ENCODE measurements around the gene NLRX1. TPM values are rescaled to one million over a fixed set of nuclear protein-coding genes. Genes with fewer than 3 reads are reported as not detected.
"Not testable (repeated sequence)": the region's sequence is repeated elsewhere in the genome, so short reads cannot be mapped to it uniquely, and the experiment has no call there.

The NLRX1 gene
- total and polyA plus RNA-seq, 9 donors = 3.1 to 13.4 (median 7.2) TPM

DNA sequence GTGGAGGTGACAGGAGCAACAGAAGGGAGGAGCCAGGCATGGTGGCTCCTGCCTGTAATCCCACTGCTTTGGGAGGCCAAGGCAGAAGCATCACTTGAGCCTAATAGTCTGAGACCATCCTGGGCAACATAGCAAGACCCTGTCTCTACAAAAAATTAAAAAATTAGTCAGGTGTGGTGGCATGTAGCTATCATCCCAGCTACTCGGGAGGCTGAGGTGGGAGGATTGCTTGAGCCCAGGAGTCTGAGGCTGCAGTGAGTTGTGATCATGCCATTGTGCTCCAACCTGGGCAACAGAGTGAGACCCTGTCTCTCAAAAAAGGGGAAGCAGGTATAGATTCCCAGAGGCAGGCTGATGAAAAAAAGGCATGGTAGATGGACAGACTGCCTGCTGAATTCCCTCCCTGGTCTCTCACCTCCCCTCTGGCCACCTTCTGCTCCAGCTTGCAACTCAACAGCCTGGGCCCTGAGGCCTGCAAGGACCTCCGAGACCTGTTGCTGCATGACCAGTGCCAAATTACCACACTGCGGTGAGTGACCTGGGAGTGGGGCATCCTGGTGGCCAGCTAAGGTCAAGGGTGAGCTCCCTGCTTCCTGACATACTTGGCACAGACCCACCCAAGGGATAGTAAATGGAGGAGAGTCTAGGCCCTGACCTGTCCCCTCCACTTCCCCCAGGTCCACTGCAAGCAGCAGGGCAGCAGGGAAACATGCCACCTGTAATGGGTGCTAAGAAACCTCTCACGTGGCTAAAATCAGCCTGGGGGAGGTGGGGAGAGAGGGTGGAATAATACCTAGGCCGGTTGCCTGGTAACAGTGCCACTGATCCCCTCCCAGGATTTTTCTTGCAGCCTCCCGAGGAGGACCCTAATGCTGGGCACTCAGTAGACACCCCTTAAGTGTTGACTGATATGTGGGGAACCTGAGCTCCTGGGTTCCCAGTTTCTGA lies 12.5 kb downstream of the NLRX1 start:
- Histone ChIP-seq H3K9me3 (no peaks in the 10 kb centered on the region), H3K27me3 (no peaks in the 10 kb centered on the region), H3K36me3 (no peaks in the 10 kb centered on the region), H3K27ac (no peak overlapping the region), H3K4me1 (ENCODE audit: insufficient read depth) (no peaks in the 10 kb centered on the region), H3K4me3 (no peak overlapping the region)
- 72 to 79% (median 78%) methylated on average over 6 of the region's 6 CpGs for WGBS, 3 donors
- DNase-seq = no peak
- intact Hi-C loops (cut with DNase I) = loop anchor here in 1 of 4 donors (10.0 kb wide), 1 partner anchor 46 kb away; no protein-coding TSS in a partner anchor
- TF ChIP-seq POLR2A (IDR thresholded peaks at IDR 0.05) = no peak

DNA sequence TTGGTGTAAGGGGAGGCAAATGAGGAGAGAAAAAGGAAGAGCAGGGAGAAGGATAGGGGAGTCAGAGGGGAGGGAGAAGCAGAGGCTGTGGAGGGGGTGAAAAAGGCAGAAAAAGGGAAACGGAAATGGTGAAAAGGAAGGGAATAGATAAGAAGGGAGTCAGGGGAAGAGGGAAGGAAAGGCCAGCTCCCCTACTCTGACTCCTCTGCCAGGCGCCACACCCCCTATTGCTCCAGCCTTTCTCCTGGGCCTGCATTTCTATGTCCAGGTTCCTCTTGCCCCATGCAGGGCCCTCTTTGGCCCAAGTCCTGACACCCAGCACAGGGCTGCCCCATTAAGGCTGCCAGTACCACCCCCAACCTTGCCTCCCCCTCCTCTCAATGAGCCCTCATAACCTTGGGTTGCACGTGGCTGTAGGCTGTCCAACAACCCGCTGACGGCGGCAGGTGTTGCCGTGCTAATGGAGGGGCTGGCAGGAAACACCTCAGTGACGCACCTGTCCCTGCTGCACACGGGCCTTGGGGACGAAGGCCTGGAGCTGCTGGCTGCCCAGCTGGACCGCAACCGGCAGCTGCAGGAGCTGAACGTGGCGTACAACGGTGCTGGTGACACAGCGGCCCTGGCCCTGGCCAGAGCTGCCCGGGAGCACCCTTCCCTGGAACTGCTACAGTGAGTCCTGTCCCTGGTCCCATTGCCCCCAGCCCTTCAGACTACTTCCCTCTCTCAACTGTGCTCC lies 13.3 kb downstream of the NLRX1 start:
- no peaks in the 10 kb centered on the region for H3K4me1 ChIP-seq (ENCODE audit: insufficient read depth)
- WGBS, 3 donors = 68 to 80% (median 68%) methylated on average over 9 to 17 of the region's 17 CpGs
- no peak overlapping the region for H3K4me3 ChIP-seq
- TF ChIP-seq EP300 (IDR thresholded peaks at IDR 0.05) = no peak
- TF ChIP-seq POLR2A (IDR thresholded peaks at IDR 0.05) = no peak
- TF ChIP-seq, protein P1, sequence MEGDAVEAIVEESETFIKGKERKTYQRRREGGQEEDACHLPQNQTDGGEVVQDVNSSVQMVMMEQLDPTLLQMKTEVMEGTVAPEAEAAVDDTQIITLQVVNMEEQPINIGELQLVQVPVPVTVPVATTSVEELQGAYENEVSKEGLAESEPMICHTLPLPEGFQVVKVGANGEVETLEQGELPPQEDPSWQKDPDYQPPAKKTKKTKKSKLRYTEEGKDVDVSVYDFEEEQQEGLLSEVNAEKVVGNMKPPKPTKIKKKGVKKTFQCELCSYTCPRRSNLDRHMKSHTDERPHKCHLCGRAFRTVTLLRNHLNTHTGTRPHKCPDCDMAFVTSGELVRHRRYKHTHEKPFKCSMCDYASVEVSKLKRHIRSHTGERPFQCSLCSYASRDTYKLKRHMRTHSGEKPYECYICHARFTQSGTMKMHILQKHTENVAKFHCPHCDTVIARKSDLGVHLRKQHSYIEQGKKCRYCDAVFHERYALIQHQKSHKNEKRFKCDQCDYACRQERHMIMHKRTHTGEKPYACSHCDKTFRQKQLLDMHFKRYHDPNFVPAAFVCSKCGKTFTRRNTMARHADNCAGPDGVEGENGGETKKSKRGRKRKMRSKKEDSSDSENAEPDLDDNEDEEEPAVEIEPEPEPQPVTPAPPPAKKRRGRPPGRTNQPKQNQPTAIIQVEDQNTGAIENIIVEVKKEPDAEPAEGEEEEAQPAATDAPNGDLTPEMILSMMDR (IDR thresholded peaks at IDR 0.05) = no peak
- no peaks in the 10 kb centered on the region for H3K27me3 ChIP-seq
- no peak for DNase-seq
- H3K9me3 ChIP-seq = no peaks in the 10 kb centered on the region
- intact Hi-C loops (cut with DNase I) = loop anchor here in 1 of 4 donors (10.0 kb wide), 1 partner anchor 47 kb away; no protein-coding TSS in a partner anchor
- H3K36me3 ChIP-seq = no peaks in the 10 kb centered on the region
- no peak overlapping the region for H3K27ac ChIP-seq

DNA sequence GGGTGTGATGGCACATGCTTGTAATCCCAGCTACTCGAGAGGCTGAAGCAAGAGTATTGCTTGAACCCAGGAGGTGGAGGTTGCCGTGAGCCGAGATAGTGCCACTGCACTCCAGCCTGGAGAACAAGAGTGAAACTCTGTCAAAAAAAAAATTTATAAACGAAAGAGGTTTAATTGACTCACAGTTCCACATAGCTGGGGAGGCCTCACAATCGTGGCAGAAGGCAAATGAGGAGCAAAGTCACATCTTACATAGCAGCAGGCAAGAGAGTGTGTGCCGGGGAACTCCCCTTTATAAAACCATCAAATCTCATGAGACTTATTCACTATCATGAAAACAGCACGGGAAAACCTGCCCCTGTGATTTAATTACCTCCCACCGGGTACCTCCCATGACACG lies 15.9 kb downstream of the NLRX1 start:
- not testable (repeated sequence) for H3K27ac ChIP-seq; H3K4me3 ChIP-seq; H3K4me1 ChIP-seq (ENCODE audit: insufficient read depth); H3K36me3 ChIP-seq; DNase-seq; H3K9me3 ChIP-seq; H3K27me3 ChIP-seq
- 68 to 80% (median 78%) methylated on average over 9 of the region's 9 CpGs for WGBS, 3 donors
- intact Hi-C loops (cut with DNase I) = loop anchor here in 1 of 4 donors (10.0 kb wide), 1 partner anchor 50 kb away; no protein-coding TSS in a partner anchor

DNA sequence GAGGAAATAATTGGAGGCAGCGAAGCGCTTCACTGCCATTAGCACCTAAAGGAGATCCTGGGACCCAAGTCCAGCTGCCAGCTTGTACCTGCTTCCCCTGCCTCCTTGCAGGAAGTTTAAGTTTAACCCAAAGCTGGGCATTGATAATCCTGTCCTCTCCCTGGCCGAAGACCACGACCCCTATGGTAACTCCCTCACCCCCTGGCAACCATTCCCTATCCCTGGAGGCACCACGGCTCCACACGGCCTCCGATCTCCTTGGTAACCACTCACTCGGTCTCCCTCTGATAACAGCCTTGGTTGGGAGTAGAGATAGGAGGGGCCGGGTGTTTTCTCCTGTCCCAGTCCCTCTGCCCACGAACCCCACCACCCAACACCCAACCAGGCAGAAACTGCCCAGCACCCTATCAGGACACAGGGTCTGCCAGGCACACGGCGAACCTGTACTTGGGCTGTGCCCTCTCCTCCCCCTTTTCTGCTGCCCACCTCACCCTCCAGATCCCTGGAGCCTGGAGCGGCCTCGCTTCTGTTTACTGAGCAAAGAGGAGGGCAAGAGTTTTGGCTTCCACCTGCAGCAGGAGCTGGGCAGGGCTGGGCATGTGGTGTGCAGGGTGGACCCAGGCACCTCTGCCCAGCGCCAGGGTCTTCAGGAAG lies 17.6 kb downstream of the NLRX1 start:
- H3K4me3 ChIP-seq = no peak overlapping the region
- H3K4me1 ChIP-seq (ENCODE audit: insufficient read depth) = no peaks in the 10 kb centered on the region
- no peaks in the 10 kb centered on the region for H3K27me3 ChIP-seq
- no peak for DNase-seq
- H3K27ac ChIP-seq = no peak overlapping the region
- no peaks in the 10 kb centered on the region for H3K9me3 ChIP-seq
- H3K36me3 ChIP-seq = no peaks in the 10 kb centered on the region
- 27 to 30% (median 28%) methylated on average over 15 of the region's 15 CpGs for WGBS, 3 donors
- intact Hi-C loops (cut with DNase I) = loop anchor here in 1 of 4 donors (10.0 kb wide), 1 partner anchor 51 kb away; no protein-coding TSS in a partner anchor
- TF ChIP-seq POLR2A (IDR thresholded peaks at IDR 0.05) (no peak), EP300 (IDR thresholded peaks at IDR 0.05) (no peak)
- TF ChIP-seq, protein P1 (IDR thresholded peaks at IDR 0.05) = no peak
